WTC11 (cell line): ENCODE results near the gene MLX. TPM values are rescaled to one million over a fixed set of nuclear protein-coding genes. Genes with fewer than 3 reads are reported as not detected.

Experiments used
- ATAC-seq: fragments of 200-7000 bp; cut with Tn5 transposase; 2 replicates; pipeline ENCODE4 v1.10.0; 2021; ENCODE audit warnings: mild to moderate bottlenecking, moderate library complexity
- CTCF ChIA-PET: fragments of 300-600 bp; sonication (Branson Sonifier 250); formaldehyde crosslinking; loops from one replicate; lab custom pipeline; 2021; ENCODE audit warnings: antibody characterized with exemption; lab: Charles Lee
- POLR2A ChIA-PET: fragments of 350-600 bp; sonication (Branson Sonifier 250); formaldehyde crosslinking; loops from one replicate; lab custom pipeline; 2021; ENCODE audit warnings: antibody characterized with exemption; lab: Charles Lee
- DNase-seq: peaks from one replicate; pipeline ENCODE4 v3.0.0; 2021; ENCODE audit warnings: low spot score
- H3K27ac Mint-ChIP-seq: 2 replicates; pipeline ENCODE4 v1.8.0; 2021; ENCODE audit warnings: mixed read lengths
- H3K27me3 Mint-ChIP-seq: 2 replicates; pipeline ENCODE4 v1.8.0; 2021; ENCODE audit warnings: low read depth, mild to moderate bottlenecking, moderate library complexity, mixed read lengths
- H3K36me3 Mint-ChIP-seq: 2 replicates; pipeline ENCODE4 v1.8.0; 2021; ENCODE audit warnings: mixed read lengths
- H3K4me1 Mint-ChIP-seq: 2 replicates; pipeline ENCODE4 v1.8.0; 2022; ENCODE audit warnings: mixed read lengths
- H3K4me3 Mint-ChIP-seq: 2 replicates; pipeline ENCODE4 v1.8.0; 2021; ENCODE audit warnings: mild to moderate bottlenecking, moderate library complexity, mixed read lengths
- H3K9me3 Mint-ChIP-seq: 2 replicates; pipeline ENCODE4 v1.8.0; 2021; ENCODE audit warnings: mixed read lengths
- FOXJ3 ChIP-seq: sonication (generic); formaldehyde crosslinking; IDR thresholded peaks from 2 replicates; pipeline ENCODE4 v1.9.0; 2021; ENCODE audit warnings: missing genetic modification reagents, mild to moderate bottlenecking, borderline replicate concordance
- HMGA2 ChIP-seq: fragments of 250-450 bp; sonication (Bioruptor Pico); IDR thresholded peaks from 2 replicates; pipeline ENCODE4 v1.4.0; 2021; ENCODE audit warnings: mild to moderate bottlenecking, moderate library complexity
- KAT7 ChIP-seq: sonication (generic); formaldehyde crosslinking; IDR thresholded peaks from 2 replicates; pipeline ENCODE4 v1.8.1; 2023; ENCODE audit warnings: missing genetic modification reagents, mild to moderate bottlenecking, borderline replicate concordance
- MYBL2 ChIP-seq: sonication (generic); formaldehyde crosslinking; IDR thresholded peaks from 2 replicates; pipeline ENCODE4 v1.8.1; 2023; ENCODE audit warnings: mild to moderate bottlenecking, moderate library complexity, missing genetic modification reagents
- NFYB ChIP-seq: sonication (generic); formaldehyde crosslinking; conservative IDR thresholded peaks from 2 replicates; pipeline ENCODE4 v1.8.0; 2022; ENCODE audit warnings: low read depth, missing genetic modification reagents
- NR1H2 ChIP-seq: sonication (generic); formaldehyde crosslinking; IDR thresholded peaks from 2 replicates; pipeline ENCODE4 v1.9.0; 2021; ENCODE audit warnings: mild to moderate bottlenecking, moderate library complexity, missing genetic modification reagents
- NR2C2 ChIP-seq: sonication (generic); formaldehyde crosslinking; IDR thresholded peaks from 2 replicates; pipeline ENCODE4 v1.8.0; 2022; ENCODE audit warnings: mild to moderate bottlenecking, missing genetic modification reagents
- PRRX2 ChIP-seq: fragments of 250-450 bp; sonication (Bioruptor Pico); IDR thresholded peaks from 2 replicates; pipeline ENCODE4 v1.8.0; 2021; ENCODE audit warnings: mild to moderate bottlenecking
- RELA ChIP-seq: sonication (generic); formaldehyde crosslinking; IDR thresholded peaks from 2 replicates; pipeline ENCODE4 v1.8.1; 2022; ENCODE audit warnings: missing genetic modification reagents, mild to moderate bottlenecking, borderline replicate concordance
- SMAD3 ChIP-seq: sonication (generic); formaldehyde crosslinking; IDR thresholded peaks from 2 replicates; pipeline ENCODE4 v1.8.0; 2022; ENCODE audit warnings: missing genetic modification reagents, mild to moderate bottlenecking, borderline replicate concordance
- SOX15 ChIP-seq: fragments of 250-450 bp; sonication (Bioruptor Pico); IDR thresholded peaks from 2 replicates; pipeline ENCODE4 v1.9.0; 2021; ENCODE audit warnings: mild to moderate bottlenecking
- total RNA-seq: library from RNA; stranded (reverse); gene quantifications from 3 replicates; pipeline ENCODE4 v1.2.3, GENCODE V29; 2021
- TF ChIP-seq, protein P1 (sequence below): sonication (generic); formaldehyde crosslinking; IDR thresholded peaks from 2 replicates; pipeline ENCODE4 v1.8.1; 2022; ENCODE audit warnings: low read depth, mild to moderate bottlenecking, moderate library complexity, missing genetic modification reagents, borderline replicate concordance
- TF ChIP-seq, protein P2 (sequence below): sonication (generic); formaldehyde crosslinking; IDR thresholded peaks from 2 replicates; pipeline ENCODE4 v1.8.1; 2023; ENCODE audit warnings: mild to moderate bottlenecking, missing genetic modification reagents
- TF ChIP-seq, protein P3 (sequence below): sonication (generic); formaldehyde crosslinking; IDR thresholded peaks from 2 replicates; pipeline ENCODE4 v1.8.1; 2023; ENCODE audit warnings: mild to moderate bottlenecking, missing genetic modification reagents, moderate library complexity
- TF ChIP-seq, protein P4 (sequence below): sonication (generic); formaldehyde crosslinking; IDR thresholded peaks from 2 replicates; pipeline ENCODE4 v1.8.1; 2022; ENCODE audit warnings: mild to moderate bottlenecking, missing genetic modification reagents, moderate library complexity, borderline replicate concordance
- TF ChIP-seq, protein P5 (sequence below): fragments of 250-450 bp; sonication (Bioruptor Pico); IDR thresholded peaks from 2 replicates; pipeline ENCODE4 v1.9.0; 2021; ENCODE audit warnings: mild to moderate bottlenecking
- TF ChIP-seq, protein P6 (sequence below): sonication (generic); formaldehyde crosslinking; IDR thresholded peaks from 2 replicates; pipeline ENCODE4 v1.8.1; 2023; ENCODE audit warnings: mild to moderate bottlenecking, missing genetic modification reagents, moderate library complexity
- TF ChIP-seq, protein P7 (sequence below): sonication (generic); formaldehyde crosslinking; IDR thresholded peaks from 2 replicates; pipeline ENCODE4 v1.8.1; 2023; ENCODE audit warnings: mild to moderate bottlenecking, moderate library complexity, missing genetic modification reagents
- TF ChIP-seq, protein P8 (sequence below): fragments of 200-600 bp; IDR thresholded peaks from 2 replicates; pipeline ENCODE4 v1.8.0; 2022; ENCODE audit warnings: antibody characterized with exemption
- TF ChIP-seq, protein P9 (sequence below): sonication (generic); formaldehyde crosslinking; IDR thresholded peaks from 2 replicates; pipeline ENCODE4 v1.8.0; 2023; ENCODE audit warnings: missing genetic modification reagents, mild to moderate bottlenecking, borderline replicate concordance

MLX gene
- total RNA-seq, 1 experiment from 2014 or later = 34.9 TPM

DNA sequence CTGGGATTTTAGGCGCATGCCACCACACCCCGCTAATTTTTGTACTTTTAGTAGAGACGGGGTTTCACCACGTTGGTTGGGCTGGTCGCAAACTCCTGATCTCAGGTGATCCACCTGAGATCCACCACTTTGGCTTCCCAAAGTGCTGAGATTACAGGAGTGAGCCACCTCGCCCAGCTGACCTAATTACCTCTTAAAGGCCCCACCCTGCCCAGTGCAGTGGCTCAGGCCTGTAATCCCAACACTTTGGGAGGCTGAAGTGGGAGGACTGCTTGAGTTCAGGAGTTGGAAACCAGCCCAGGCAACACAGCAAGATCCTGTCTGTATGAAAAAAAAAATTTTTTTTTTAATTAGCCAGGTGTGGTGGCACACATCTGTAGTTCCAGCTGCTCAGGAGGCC is 7.8 kb upstream of the MLX start (continued):
- TF ChIP-seq PRRX2 (CRISPR knock-in tag) = no peak
- TF ChIP-seq HMGA2 = no peak
- TF ChIP-seq, protein P1, sequence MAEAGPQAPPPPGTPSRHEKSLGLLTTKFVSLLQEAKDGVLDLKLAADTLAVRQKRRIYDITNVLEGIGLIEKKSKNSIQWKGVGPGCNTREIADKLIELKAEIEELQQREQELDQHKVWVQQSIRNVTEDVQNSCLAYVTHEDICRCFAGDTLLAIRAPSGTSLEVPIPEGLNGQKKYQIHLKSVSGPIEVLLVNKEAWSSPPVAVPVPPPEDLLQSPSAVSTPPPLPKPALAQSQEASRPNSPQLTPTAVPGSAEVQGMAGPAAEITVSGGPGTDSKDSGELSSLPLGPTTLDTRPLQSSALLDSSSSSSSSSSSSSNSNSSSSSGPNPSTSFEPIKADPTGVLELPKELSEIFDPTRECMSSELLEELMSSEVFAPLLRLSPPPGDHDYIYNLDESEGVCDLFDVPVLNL (CRISPR knock-in tag) = no peak
- no peak for TF ChIP-seq SMAD3 (CRISPR knock-in tag)
- TF ChIP-seq, protein P2, sequence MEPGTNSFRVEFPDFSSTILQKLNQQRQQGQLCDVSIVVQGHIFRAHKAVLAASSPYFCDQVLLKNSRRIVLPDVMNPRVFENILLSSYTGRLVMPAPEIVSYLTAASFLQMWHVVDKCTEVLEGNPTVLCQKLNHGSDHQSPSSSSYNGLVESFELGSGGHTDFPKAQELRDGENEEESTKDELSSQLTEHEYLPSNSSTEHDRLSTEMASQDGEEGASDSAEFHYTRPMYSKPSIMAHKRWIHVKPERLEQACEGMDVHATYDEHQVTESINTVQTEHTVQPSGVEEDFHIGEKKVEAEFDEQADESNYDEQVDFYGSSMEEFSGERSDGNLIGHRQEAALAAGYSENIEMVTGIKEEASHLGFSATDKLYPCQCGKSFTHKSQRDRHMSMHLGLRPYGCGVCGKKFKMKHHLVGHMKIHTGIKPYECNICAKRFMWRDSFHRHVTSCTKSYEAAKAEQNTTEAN = no peak
- TF ChIP-seq NR1H2 (CRISPR knock-in tag) = no peak
- no peak for TF ChIP-seq MYBL2 (CRISPR knock-in tag)

DNA sequence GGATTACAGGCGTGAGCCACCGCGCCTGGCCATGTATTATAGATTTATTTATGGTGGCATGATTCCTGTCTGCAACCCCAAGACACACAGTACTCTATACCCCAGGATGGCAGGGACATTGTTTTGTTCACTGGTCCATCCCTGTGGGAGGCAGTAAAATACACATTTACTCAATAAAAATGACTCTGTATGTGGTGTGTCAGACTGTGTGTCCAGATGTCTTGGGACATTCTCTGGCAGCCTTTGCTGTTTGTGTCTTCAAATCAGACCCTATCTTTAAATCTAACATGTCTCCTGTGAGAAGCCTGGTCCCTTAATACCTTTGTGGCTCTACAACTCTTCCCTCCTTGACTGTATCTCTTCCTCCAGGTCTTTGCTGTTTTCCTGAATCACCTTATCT is 6.7 kb upstream of the MLX start:
- no peaks in the 10 kb centered on the region for H3K9me3 Mint-ChIP-seq
- ChIA-PET CTCF (no interaction called here), POLR2A (no interaction called here)
- ATAC-seq = no peak
- H3K36me3 Mint-ChIP-seq = no peaks in the 10 kb centered on the region; the same call in 1 of the 2 replicates
- TF ChIP-seq KAT7 = no peak
- TF ChIP-seq NFYB = no peak
- TF ChIP-seq, protein P3, sequence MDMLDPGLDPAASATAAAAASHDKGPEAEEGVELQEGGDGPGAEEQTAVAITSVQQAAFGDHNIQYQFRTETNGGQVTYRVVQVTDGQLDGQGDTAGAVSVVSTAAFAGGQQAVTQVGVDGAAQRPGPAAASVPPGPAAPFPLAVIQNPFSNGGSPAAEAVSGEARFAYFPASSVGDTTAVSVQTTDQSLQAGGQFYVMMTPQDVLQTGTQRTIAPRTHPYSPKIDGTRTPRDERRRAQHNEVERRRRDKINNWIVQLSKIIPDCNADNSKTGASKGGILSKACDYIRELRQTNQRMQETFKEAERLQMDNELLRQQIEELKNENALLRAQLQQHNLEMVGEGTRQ (CRISPR knock-in tag) = no peak
- TF ChIP-seq, protein P4, sequence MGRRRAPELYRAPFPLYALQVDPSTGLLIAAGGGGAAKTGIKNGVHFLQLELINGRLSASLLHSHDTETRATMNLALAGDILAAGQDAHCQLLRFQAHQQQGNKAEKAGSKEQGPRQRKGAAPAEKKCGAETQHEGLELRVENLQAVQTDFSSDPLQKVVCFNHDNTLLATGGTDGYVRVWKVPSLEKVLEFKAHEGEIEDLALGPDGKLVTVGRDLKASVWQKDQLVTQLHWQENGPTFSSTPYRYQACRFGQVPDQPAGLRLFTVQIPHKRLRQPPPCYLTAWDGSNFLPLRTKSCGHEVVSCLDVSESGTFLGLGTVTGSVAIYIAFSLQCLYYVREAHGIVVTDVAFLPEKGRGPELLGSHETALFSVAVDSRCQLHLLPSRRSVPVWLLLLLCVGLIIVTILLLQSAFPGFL (CRISPR knock-in tag) = no peak
- TF ChIP-seq, protein P5, sequence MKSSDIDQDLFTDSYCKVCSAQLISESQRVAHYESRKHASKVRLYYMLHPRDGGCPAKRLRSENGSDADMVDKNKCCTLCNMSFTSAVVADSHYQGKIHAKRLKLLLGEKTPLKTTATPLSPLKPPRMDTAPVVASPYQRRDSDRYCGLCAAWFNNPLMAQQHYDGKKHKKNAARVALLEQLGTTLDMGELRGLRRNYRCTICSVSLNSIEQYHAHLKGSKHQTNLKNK = no peak
- no peak for TF ChIP-seq SOX15 (CRISPR knock-in tag)
- TF ChIP-seq, protein P6, sequence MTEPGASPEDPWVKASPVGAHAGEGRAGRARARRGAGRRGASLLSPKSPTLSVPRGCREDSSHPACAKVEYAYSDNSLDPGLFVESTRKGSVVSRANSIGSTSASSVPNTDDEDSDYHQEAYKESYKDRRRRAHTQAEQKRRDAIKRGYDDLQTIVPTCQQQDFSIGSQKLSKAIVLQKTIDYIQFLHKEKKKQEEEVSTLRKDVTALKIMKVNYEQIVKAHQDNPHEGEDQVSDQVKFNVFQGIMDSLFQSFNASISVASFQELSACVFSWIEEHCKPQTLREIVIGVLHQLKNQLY (CRISPR knock-in tag) = no peak
- no peak for TF ChIP-seq RELA (CRISPR knock-in tag)
- no peak for TF ChIP-seq FOXJ3 (CRISPR knock-in tag)
- TF ChIP-seq NR2C2 (CRISPR knock-in tag) = no peak
- TF ChIP-seq, all 79 proteins: peak for 0
- H3K4me1 Mint-ChIP-seq = peaks cover 21% of the 10 kb centered on the region
- DNase-seq = no peak
- H3K27ac Mint-ChIP-seq = no peak overlapping the region
- no peak overlapping the region for H3K4me3 Mint-ChIP-seq
- no peaks in the 10 kb centered on the region for H3K27me3 Mint-ChIP-seq

DNA sequence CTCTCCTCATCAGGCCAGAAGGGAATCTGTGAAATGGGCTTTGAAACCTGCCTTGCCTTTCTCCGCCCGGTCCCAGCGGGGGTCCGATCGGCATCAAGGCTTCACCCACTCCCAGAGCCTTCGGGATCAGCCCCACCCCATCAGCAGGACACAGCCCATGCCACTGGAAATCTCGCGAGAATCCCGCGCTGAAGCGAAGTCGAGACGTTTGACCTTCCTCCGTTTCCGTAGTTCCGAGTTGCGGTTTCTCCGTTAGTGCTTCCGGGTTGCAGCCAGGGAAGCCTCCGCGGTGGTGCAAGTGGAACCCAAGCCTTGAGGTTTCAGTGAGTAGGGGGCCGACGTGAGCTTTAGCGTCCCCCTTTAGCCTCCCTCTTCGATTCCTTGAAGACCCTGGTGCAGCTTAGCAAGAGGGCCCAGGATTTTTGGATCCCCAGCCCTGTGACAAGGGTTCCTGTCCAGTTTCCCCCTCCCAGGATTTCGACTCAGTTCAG is 5.0 kb upstream of the MLX start, which contains the start of gene COASY:
Gene COASY, plus strand, starts transcription at position 252 of the 491 bp plus-strand sequence. CDS start 475 bp downstream, outside the sequence.
- H3K36me3 Mint-ChIP-seq = no peaks in the 10 kb centered on the region; the same call in 1 of the 2 replicates
- H3K27ac Mint-ChIP-seq = peak within 1 kb of the TSS; percentile 95
- CTCF ChIA-PET = interaction anchor here (1.2 kb wide), 1 partner anchor 16 kb away, joined by 3 read pairs; no protein-coding TSS in a partner anchor
- H3K4me1 Mint-ChIP-seq = peaks cover 21% of the 10 kb centered on the region
- no peaks in the 10 kb centered on the region for H3K9me3 Mint-ChIP-seq
- DNase-seq = peak; percentile 96
- peak within 1 kb of the TSS; percentile 88 for H3K4me3 Mint-ChIP-seq
- ATAC-seq = peak; percentile 84
- no peaks in the 10 kb centered on the region for H3K27me3 Mint-ChIP-seq
- POLR2A ChIA-PET = no interaction called here
- TF ChIP-seq, protein P7, sequence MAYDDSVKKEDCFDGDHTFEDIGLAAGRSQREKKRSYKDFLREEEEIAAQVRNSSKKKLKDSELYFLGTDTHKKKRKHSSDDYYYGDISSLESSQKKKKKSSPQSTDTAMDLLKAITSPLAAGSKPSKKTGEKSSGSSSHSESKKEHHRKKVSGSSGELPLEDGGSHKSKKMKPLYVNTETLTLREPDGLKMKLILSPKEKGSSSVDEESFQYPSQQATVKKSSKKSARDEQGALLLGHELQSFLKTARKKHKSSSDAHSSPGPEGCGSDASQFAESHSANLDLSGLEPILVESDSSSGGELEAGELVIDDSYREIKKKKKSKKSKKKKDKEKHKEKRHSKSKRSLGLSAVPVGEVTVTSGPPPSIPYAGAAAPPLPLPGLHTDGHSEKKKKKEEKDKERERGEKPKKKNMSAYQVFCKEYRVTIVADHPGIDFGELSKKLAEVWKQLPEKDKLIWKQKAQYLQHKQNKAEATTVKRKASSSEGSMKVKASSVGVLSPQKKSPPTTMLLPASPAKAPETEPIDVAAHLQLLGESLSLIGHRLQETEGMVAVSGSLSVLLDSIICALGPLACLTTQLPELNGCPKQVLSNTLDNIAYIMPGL (CRISPR knock-in tag) = peak; percentile 55; the same call in 1 of the 2 replicates
- TF ChIP-seq, protein P8, sequence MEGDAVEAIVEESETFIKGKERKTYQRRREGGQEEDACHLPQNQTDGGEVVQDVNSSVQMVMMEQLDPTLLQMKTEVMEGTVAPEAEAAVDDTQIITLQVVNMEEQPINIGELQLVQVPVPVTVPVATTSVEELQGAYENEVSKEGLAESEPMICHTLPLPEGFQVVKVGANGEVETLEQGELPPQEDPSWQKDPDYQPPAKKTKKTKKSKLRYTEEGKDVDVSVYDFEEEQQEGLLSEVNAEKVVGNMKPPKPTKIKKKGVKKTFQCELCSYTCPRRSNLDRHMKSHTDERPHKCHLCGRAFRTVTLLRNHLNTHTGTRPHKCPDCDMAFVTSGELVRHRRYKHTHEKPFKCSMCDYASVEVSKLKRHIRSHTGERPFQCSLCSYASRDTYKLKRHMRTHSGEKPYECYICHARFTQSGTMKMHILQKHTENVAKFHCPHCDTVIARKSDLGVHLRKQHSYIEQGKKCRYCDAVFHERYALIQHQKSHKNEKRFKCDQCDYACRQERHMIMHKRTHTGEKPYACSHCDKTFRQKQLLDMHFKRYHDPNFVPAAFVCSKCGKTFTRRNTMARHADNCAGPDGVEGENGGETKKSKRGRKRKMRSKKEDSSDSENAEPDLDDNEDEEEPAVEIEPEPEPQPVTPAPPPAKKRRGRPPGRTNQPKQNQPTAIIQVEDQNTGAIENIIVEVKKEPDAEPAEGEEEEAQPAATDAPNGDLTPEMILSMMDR = no peak
- TF ChIP-seq, protein P9, sequence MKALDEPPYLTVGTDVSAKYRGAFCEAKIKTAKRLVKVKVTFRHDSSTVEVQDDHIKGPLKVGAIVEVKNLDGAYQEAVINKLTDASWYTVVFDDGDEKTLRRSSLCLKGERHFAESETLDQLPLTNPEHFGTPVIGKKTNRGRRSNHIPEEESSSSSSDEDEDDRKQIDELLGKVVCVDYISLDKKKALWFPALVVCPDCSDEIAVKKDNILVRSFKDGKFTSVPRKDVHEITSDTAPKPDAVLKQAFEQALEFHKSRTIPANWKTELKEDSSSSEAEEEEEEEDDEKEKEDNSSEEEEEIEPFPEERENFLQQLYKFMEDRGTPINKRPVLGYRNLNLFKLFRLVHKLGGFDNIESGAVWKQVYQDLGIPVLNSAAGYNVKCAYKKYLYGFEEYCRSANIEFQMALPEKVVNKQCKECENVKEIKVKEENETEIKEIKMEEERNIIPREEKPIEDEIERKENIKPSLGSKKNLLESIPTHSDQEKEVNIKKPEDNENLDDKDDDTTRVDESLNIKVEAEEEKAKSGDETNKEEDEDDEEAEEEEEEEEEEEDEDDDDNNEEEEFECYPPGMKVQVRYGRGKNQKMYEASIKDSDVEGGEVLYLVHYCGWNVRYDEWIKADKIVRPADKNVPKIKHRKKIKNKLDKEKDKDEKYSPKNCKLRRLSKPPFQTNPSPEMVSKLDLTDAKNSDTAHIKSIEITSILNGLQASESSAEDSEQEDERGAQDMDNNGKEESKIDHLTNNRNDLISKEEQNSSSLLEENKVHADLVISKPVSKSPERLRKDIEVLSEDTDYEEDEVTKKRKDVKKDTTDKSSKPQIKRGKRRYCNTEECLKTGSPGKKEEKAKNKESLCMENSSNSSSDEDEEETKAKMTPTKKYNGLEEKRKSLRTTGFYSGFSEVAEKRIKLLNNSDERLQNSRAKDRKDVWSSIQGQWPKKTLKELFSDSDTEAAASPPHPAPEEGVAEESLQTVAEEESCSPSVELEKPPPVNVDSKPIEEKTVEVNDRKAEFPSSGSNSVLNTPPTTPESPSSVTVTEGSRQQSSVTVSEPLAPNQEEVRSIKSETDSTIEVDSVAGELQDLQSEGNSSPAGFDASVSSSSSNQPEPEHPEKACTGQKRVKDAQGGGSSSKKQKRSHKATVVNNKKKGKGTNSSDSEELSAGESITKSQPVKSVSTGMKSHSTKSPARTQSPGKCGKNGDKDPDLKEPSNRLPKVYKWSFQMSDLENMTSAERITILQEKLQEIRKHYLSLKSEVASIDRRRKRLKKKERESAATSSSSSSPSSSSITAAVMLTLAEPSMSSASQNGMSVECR (CRISPR knock-in tag) = peak; percentile 40; the same call in 1 of the 2 replicates
